Activated naive CD4-positive, alpha-beta T cell treated with anti-CD3 and anti-CD28 coated beads, Interleukin-2, amount 10 ng/mL, durations not matched to agents 7 days and 5 days (primary cell): ENCODE measurements around the gene ZP1.

Experiments used
- CTCF ChIA-PET: fragments of 350-600 bp; sonication (Branson Sonifier 250); formaldehyde crosslinking; loops from one replicate; lab custom pipeline; 2021; ENCODE audit warnings: antibody characterized with exemption; lab: Charles Lee
- DNase-seq: peaks from one replicate; pipeline ENCODE4 v3.0.0-alpha.2; 2020
- H3K27ac Mint-ChIP-seq: one replicate; pipeline ENCODE4 v1.8.0; 2021; ENCODE audit warnings: mild to moderate bottlenecking, moderate library complexity, mixed read lengths
- H3K27me3 Mint-ChIP-seq: one replicate; pipeline ENCODE4 v1.8.0; 2021; ENCODE audit warnings: mild to moderate bottlenecking, mixed read lengths
- H3K36me3 Mint-ChIP-seq: one replicate; pipeline ENCODE4 v1.8.0; 2021; ENCODE audit warnings: mixed read lengths
- H3K4me1 Mint-ChIP-seq: one replicate; pipeline ENCODE4 v1.8.0; 2021; ENCODE audit warnings: mixed read lengths
- H3K4me3 Mint-ChIP-seq: one replicate; pipeline ENCODE4 v1.8.0; 2021; ENCODE audit warnings: mild to moderate bottlenecking, moderate library complexity, mixed read lengths
- H3K9me3 Mint-ChIP-seq: one replicate; pipeline ENCODE4 v1.8.0; 2021; ENCODE audit warnings: mixed read lengths

ZP1 gene

DNA sequence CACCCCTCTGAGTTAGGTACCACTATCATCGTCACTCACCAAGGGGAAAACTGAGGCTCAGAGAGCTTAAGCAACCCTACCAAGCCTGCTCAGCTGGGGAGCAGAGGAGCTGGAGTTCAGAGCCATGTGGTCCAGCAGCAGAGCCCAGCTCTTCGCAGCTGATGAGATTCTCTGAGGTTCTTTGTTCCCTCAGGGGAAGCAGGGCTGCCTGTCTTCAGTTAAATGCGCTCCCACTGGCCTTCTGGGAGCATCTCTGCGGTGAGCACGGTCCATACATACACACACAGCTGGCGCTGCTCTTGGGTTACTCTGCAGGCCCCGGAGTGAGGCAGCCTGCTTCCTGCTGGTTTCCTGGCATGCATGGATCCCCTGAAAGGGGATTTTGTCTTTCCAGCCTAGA is 6.4 kb upstream of the ZP1 start:
- no peak overlapping the region for H3K4me3 Mint-ChIP-seq
- peaks cover 24% of the 10 kb centered on the region for H3K27me3 Mint-ChIP-seq
- H3K27ac Mint-ChIP-seq: no peak overlapping the region
- no peak for DNase-seq
- H3K9me3 Mint-ChIP-seq: no peaks in the 10 kb centered on the region
- CTCF ChIA-PET: interaction anchor here (1.5 kb wide), 1 partner anchor 27 kb away, joined by 6 read pairs; no protein-coding TSS in a partner anchor
- H3K4me1 Mint-ChIP-seq: peaks cover 33% of the 10 kb centered on the region
- H3K36me3 Mint-ChIP-seq: no peaks in the 10 kb centered on the region

DNA sequence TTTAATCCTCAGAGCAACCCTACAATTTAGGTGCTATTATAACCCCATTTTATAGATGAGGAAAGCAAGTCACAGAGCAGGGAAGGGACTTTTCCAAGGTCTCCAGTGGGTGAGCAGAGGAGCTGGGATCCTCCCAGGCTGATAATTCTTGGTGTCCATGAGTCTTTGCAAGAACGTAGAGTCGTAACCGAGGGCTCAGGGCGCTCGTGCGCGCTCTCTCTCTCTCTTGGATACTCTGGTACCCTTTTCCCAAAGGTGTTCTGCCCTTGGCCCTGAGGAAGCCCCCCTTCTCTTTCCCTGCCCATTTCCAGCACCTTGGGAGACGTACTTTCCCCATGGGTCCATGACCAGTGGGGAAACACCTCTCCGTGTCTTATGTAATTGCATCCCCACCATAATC is 5.2 kb upstream of the ZP1 start:
- no peaks in the 10 kb centered on the region for H3K36me3 Mint-ChIP-seq
- H3K9me3 Mint-ChIP-seq: no peaks in the 10 kb centered on the region
- no peak for DNase-seq
- H3K4me1 Mint-ChIP-seq: peaks cover 28% of the 10 kb centered on the region
- CTCF ChIA-PET: no interaction called here
- H3K27me3 Mint-ChIP-seq: peaks cover 20% of the 10 kb centered on the region
- no peak overlapping the region for H3K4me3 Mint-ChIP-seq
- no peak overlapping the region for H3K27ac Mint-ChIP-seq

DNA sequence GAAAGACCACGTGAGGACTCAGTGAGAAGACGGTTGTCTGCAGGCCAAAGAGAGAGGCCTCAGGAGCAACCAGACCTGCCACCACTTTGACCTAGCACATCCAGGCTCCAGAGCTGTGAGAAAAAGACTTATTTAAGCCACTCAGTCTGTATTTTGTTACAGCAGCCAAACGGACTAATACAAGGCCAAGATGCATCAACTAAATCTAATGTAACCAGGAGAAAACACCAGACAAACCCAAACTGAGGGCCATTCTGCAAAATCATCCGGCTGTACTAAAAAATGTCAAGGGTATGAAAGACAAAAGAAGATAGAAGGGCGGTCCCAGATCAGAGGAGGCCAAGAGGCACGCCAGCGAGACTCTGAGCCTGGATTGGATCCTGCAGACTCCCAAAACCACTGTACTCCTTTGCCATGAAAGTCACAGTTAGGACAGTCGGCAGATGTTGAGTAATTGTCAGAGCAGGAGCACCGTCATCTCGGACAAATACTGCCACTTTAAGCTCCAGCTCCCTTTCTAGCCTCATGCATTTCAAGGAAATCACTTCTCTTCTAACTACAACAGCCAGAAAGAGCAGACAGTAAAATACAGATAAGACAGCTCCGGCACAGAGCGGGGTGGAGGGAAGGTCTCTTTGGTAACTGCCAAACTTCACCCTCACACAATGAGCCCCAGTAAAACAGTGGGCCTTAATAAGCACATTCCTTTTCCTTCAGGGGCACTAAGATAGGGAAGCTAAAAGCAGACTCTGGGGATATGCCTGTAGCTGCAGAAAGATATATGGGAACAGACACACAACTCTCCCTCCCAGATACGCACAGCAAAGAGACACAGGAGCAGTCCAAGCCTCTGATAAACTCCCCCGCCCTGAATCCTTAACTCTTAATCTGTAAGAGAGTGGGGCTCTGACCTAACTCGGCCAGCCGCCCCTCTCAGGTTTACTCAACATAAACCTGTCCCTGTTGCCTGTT is 3.5 kb upstream of the ZP1 start:
- CTCF ChIA-PET: interaction anchor here (0.6 kb wide), 1 partner anchor 305 kb away, joined by 3 read pairs; no protein-coding TSS in a partner anchor
- peaks cover 22% of the 10 kb centered on the region for H3K4me1 Mint-ChIP-seq

DNA sequence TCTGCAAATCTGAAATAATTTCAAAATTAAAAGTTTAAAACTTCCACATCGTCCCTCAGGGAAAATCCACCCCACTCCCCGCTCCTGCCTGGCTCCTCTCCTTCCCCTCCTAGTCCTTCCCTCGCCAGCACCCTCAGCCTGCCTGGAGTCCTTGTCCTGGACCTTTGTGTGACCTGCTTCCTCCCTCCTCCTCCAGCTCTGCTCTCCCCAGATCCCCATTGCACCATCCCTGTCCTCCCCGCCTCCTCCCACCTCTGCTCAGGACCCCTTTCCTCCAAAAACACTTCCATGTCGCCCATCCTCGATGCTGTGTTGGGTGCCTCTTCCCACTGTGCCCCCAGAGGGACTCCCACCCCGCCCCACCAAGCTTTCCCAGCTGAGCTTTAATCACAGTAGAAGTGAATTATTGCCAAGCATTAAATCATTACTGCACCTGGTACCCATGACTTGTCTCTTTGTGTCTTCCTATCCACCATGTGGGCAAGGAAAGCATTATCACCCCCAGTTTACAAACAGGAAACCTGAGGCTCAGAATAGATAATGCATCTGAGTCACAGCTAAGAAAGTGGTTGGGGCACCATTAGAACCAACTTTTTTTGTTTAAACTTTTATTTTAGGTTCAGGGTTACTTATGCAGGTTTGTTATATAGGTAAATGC is 2.4 kb upstream of the ZP1 start:
- CTCF ChIA-PET: no interaction called here
- Mint-ChIP-seq H3K9me3 (no peaks in the 10 kb centered on the region), H3K4me1 (peaks cover 23% of the 10 kb centered on the region), H3K27ac (no peak overlapping the region), H3K27me3 (peaks cover 27% of the 10 kb centered on the region), H3K4me3 (no peak overlapping the region), H3K36me3 (no peaks in the 10 kb centered on the region)
- DNase-seq: no peak

More for the DNA sequence above, 3.5 kb upstream of the ZP1 start:
- Mint-ChIP-seq H3K36me3 (no peaks in the 10 kb centered on the region), H3K9me3 (no peaks in the 10 kb centered on the region), H3K27ac (no peak overlapping the region), H3K27me3 (peaks cover 23% of the 10 kb centered on the region), H3K4me3 (no peak overlapping the region)
- no peak for DNase-seq

DNA sequence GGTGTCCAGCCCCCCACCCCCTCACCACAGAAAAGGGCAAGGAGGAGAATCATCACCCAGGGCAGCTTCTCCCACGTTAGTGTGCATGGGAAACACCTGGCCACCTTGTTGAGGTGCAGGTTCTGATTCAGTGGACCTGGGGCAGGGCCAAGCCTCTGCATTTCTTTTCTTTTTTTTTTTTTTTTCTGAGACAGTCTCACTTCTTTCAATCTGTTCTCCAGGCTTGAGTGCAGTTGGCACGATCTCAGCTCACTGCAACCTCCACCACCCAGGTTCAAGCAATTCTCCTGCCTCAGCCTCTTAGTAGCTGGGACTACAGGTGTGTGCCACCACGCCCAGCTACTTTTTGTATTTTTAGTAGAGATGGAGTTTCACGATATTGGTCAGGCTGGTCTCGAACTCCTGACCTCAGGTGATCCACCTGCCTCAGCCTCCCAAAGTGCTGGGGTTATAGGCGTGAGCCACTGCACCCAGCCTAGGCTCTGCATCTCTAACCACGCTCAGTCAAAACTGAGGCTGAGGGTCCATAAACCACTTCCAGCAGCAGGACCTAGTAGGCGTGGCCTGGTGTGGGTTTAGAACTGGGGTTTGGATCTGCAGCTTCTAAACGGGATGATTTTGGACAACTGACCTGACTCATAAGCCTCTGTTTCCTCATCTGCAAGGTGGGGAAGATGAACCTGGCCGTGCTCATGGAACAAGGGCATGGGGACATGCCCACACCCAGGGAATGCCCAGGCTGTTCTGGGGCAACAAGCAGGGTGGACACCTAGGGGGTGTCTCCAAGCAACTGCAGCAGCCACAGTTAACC is 734 bp downstream of the ZP1 start:
- Mint-ChIP-seq H3K27me3 (peaks cover 21% of the 10 kb centered on the region), H3K9me3 (no peaks in the 10 kb centered on the region), H3K27ac (no peak overlapping the region), H3K36me3 (no peaks in the 10 kb centered on the region), H3K4me1 (peaks cover 45% of the 10 kb centered on the region), H3K4me3 (no peak overlapping the region)
- CTCF ChIA-PET: interaction anchor here (0.6 to 2.2 kb wide), 4 partner anchors 20 to 1706 kb away, joined by 3 to 8 read pairs (median 5); no protein-coding TSS in a partner anchor
- no peak for DNase-seq

DNA sequence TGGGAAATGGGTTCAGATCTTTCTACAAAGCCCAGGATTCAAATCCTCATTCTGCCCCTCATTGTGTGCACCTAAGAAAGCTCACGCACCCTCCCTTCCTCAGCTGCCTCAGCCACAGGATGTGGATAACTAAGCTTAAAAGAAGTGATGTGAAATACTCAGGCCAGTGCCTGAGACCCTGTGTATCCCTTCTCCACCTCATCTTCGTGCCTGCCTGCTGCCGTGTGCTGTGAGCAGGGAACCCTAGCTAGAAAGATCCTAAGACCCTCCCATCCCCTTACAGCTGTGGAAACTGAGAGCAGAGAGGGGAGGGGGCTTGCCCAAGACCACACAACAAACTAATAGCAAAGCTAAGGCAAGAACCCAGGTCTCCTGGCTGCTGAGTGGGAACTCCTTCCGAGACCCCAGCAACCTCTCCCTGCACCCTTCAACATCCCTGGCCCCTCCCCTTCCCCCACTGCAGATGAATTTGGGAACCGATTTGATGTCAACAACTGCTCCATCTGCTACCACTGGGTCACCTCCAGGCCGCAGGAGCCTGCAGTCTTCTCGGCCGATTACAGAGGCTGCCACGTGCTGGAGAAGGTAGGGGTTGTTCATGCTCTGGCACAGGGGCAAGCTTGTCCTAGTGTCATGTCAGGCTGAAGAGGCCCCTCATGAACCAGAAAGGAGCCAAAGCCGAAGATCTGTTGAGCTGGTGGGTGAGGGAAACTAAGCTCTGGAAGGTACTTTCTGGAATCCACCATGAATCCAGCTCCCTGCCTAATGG is 1.5 kb downstream of the ZP1 start:
- no peak overlapping the region for H3K27ac Mint-ChIP-seq
- no peaks in the 10 kb centered on the region for H3K36me3 Mint-ChIP-seq
- peaks cover 21% of the 10 kb centered on the region for H3K27me3 Mint-ChIP-seq
- H3K4me1 Mint-ChIP-seq: peaks cover 50% of the 10 kb centered on the region
- no peak overlapping the region for H3K4me3 Mint-ChIP-seq
- DNase-seq: no peak
- CTCF ChIA-PET: interaction anchor here (1.1 to 2.2 kb wide), 3 partner anchors 19 to 38 kb away, joined by 3 to 8 read pairs (median 7); no protein-coding TSS in a partner anchor
- H3K9me3 Mint-ChIP-seq: no peaks in the 10 kb centered on the region

- no peaks in the 10 kb centered on the region for H3K36me3 Mint-ChIP-seq
Measured at GRCh38 chr11:60869451-60869825, 2.1 kb downstream of the ZP1 start.

DNA sequence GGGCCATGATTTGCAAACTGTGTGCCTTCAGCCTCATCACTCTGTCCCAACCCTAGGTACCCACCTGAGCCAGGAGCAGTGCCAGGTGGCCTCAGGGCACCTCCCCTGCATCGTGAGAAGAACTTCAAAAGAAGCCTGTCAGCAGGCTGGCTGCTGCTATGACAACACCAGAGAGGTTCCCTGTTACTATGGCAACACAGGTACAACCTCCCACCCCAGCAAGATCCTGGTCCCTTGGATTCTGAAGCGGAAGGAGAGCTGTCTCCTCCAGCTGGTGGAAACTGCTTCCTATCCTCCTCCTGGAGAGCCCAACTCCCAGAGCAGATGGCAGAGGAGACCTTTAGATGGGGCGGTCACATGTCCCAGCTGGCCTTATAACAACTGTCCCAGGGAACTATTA is 2.9 kb downstream of the ZP1 start:
- H3K27ac Mint-ChIP-seq: no peak overlapping the region
- H3K27me3 Mint-ChIP-seq: peaks cover 13% of the 10 kb centered on the region
- H3K4me1 Mint-ChIP-seq: peaks cover 48% of the 10 kb centered on the region
- H3K9me3 Mint-ChIP-seq: no peaks in the 10 kb centered on the region
- H3K4me3 Mint-ChIP-seq: no peak overlapping the region
- CTCF ChIA-PET: interaction anchor here (0.9 to 3.3 kb wide), 2 partner anchors 18 to 39 kb away, joined by 4 to 14 read pairs; no protein-coding TSS in a partner anchor
- H3K36me3 Mint-ChIP-seq: no peaks in the 10 kb centered on the region
- no peak for DNase-seq

More at GRCh38 chr11:60869451-60869825, 2.1 kb downstream of the ZP1 start:
- Mint-ChIP-seq H3K4me1 (peaks cover 51% of the 10 kb centered on the region), H3K9me3 (no peaks in the 10 kb centered on the region), H3K27me3 (peaks cover 20% of the 10 kb centered on the region), H3K4me3 (no peak overlapping the region), H3K27ac (no peak overlapping the region)
- no peak for DNase-seq
- CTCF ChIA-PET: interaction anchor here (2.0 kb wide), 1 partner anchor 18 kb away, joined by 8 read pairs; no protein-coding TSS in a partner anchor

- Mint-ChIP-seq H3K9me3 (no peaks in the 10 kb centered on the region), H3K4me3 (no peak overlapping the region), H3K4me1 (peaks cover 45% of the 10 kb centered on the region), H3K36me3 (no peaks in the 10 kb centered on the region), H3K27ac (no peak overlapping the region), H3K27me3 (peaks cover 13% of the 10 kb centered on the region)
- CTCF ChIA-PET: interaction anchor here (0.9 to 3.3 kb wide), 3 partner anchors 17 to 40 kb away, joined by 3 to 14 read pairs (median 4); no protein-coding TSS in a partner anchor
- no peak for DNase-seq
Measured at GRCh38 chr11:60870733-60871377, 3.5 kb downstream of the ZP1 start.

- Mint-ChIP-seq H3K27me3 (peaks cover 13% of the 10 kb centered on the region), H3K27ac (no peak overlapping the region), H3K36me3 (no peaks in the 10 kb centered on the region), H3K9me3 (no peaks in the 10 kb centered on the region), H3K4me3 (no peak overlapping the region), H3K4me1 (peaks cover 45% of the 10 kb centered on the region)
- CTCF ChIA-PET: interaction anchor here (0.9 to 3.3 kb wide), 5 partner anchors 16 to 316 kb away, joined by 3 to 14 read pairs (median 4); no protein-coding TSS in a partner anchor
- no peak for DNase-seq
Measured at GRCh38 chr11:60871378-60872061, 4.2 kb downstream of the ZP1 start.

DNA sequence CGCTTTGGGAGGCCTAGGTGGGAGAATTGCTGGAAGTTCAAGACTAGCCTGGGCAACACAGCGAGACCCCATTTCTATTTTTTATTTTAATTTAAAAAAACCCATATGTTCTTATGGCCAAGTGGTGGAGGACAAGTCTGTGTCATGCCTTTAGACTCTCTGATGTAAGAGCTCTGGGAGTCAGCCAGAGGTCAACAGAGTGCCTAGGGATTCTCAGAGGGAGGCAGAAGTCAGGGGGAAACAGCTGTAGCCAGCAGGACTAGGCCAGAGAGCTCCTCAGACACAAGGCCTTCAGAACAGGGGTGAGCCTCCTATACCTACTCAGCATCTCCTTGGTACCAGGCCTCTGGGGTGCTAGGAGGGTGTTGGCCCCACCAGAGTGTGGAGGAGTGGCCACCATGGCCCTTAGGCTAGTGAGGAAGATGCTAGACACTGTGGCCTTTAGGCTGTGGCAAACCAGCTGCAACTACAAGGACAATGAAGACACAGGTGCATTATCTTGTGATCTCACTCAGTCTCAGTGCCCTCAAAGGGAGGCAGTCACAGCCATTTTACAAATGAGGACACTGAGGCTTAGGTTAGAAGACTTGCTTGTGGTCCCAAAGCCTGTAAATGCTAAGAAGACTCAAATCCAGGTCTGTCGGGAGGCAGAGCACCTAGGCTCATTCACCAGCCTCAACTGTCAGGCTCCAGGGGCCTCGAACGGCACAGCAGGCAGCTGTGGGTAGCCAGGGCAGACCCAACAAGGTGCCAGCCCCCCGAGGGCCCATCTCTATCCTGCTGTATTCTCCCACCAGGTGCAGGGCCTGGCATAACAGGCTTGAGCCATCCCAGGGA is 5.0 kb downstream of the ZP1 start:
- DNase-seq: no peak
- H3K9me3 Mint-ChIP-seq: no peaks in the 10 kb centered on the region
- peaks cover 13% of the 10 kb centered on the region for H3K27me3 Mint-ChIP-seq
- H3K4me1 Mint-ChIP-seq: peaks cover 45% of the 10 kb centered on the region
- H3K4me3 Mint-ChIP-seq: no peak overlapping the region
- H3K36me3 Mint-ChIP-seq: no peaks in the 10 kb centered on the region
- no peak overlapping the region for H3K27ac Mint-ChIP-seq
- CTCF ChIA-PET: interaction anchor here (1.0 to 3.3 kb wide), 5 partner anchors 15 to 315 kb away, joined by 3 to 14 read pairs (median 3); no protein-coding TSS in a partner anchor
